Inflammatory macrophage (primary cell): ENCODE results near the gene CACNA1C.

ENCODE experiments used
- DNase-seq, 2 donors: peaks; one replicate each; pipeline ENCODE4 v3.0.0-alpha.2; 2020 to 2022

Gene CACNA1C

DNA sequence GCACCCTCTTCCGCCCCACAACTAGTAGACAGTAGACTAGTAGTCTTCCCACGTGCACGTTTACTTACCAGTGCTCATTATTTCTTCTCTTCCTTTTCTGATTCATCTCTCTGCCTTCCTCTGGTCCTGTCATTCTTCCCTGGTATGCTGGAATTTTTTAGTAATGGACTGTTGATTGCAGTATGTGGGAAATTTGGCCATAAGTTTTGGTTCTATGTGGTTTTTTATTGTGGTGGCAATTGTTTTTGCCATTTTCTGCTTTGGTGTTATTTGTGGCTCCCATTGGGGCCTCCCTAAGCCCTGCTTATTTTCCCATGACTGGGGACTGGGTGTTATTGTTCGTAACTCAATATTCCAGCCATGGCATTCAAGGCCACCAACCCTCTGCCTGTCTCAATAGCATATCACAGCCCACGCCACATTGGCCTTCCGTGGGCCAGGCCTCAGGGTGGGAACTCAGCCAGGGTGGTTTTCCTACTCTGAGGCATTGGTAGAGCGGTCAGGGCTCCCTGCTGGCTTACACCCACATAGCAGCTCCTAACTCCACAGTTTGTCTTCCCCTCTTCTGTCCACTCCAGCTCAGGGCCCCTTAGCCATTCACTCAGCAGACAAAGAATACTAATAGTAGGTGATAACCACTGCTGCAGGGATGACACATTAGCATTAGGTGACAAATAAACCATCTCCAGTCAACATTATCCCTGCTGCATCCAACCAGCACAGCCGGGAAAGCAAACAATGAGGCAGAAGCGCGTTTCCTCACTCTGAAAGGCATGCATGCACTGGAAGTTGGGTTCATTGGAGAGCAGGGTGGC, 321.5 kb downstream of the CACNA1C start:
- DNase-seq = no peak

DNA sequence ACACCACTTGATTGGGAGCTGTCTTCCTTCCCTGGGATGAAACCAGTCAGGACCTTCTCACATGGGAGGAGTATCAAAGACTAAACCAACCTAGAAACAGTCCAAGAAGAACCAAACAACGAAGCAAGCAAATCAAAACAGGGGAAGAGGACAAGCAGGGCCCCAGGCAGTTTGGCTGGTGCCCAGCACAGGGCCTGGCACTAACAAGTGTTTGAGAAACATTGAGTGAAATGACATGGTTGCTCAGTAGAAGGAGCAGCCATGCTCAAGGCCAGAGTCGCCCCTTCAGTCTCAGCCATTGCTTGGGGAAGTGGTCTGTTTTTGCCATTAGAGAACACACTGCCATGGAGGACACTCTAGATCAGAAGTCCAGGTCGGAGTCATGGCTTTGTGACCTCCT, 323.1 kb downstream of the CACNA1C start:
- no peak for DNase-seq

DNA sequence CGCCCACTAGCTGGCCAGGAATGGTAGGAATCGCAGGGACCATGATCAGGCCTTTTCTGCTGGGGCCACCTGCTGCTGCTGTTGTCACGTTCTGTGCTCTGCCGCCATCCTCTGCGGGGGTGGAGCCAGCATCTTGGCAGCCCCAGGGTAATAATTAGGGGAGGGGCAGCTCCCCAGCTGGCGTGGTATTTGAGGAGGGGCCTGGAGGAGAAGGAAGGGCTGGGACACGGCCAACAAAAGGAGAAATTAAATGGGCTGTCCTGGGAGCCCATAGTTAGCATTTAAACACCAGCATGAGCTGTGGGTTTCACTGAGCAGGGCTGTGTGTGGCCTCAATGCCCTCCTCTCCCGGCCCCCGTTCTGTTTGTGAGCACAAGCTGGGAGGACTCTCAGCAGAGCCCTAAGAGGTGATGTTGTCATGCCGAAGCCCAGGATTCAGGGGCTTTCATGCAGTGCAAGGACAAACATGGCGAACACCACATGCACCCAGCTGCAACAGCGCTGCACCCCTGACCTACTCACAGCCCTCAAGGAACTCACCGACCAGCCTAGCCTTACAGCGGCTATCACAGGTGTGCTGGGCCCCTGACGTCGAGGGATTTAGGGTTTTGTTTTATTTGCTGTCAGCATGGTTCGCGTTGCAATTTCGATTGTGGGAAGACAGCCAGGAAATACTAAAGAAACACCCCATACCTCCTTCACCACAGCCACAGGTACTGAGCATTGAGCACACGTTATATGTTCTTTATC, 324.3 kb downstream of the CACNA1C start:
- no peak for DNase-seq

DNA sequence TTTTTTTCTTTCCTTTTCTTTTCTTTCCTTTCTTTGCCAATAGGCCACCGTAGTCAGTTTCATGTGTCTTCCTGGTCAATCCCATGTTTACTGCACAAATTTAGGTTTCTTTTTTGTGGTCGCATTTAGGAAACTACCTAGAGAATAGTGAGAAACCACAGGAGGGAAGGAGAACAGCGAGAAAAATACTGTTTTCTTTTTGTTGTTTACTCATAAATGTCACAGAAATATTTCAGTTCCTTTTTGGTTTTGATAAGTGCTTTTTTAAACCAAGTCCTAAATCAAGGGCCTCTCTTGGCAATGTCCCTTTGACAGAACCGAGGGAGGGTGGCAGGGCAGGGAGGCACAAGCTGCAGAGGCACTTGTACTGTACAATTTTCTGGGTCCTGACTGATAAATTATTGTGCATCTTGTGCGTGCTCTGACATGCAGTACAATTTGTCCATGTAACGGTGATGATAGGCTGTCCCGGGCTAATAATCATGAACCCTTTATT, 326.1 kb downstream of the CACNA1C start:
- DNase-seq = no peak

GRCh38 chr12:2380946-2381345, 328.2 kb downstream of the CACNA1C start:
- DNase-seq = peak; percentile 43 to 66

DNA sequence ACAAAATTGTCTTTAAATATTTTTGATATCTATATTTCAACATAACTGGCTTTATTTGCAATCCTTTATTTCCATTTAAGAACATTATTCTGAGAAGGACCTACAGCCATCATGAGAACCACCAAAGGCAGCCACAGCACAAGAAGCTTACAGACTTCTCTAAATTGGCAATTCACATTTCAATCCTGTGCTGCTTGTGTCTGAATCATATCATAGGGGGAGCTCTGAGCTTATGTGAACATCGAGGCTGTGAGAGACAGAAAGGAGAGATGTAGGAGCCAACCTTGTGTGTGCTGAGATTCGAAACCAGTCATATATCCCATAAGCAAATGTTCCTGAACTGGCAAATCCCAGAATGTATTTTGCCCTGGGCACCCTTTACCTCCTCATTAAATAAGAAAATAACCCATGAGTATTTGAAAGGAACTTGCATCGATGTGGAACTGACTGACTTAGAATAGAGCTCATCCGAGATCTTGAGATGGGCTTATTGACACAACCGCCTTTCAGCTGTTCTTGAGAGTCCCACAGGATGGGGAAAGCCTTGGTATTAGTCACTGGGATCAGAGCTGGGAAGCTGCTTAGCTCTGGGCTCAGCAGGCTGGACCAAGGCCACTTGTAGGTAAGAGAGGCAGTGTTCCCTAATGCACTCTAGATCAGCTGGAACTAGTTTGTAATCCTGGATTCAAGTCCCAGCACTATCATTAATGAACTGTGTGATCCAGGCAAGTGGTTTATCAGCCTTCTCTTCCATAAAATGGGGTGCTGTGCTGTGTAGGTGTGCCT, 329.8 kb downstream of the CACNA1C start:
- DNase-seq = peak; percentile 48 to 55

GRCh38 chr12:2383325-2384028, 330.7 kb downstream of the CACNA1C start:
- peak; percentile 54 to 73 for DNase-seq

DNA sequence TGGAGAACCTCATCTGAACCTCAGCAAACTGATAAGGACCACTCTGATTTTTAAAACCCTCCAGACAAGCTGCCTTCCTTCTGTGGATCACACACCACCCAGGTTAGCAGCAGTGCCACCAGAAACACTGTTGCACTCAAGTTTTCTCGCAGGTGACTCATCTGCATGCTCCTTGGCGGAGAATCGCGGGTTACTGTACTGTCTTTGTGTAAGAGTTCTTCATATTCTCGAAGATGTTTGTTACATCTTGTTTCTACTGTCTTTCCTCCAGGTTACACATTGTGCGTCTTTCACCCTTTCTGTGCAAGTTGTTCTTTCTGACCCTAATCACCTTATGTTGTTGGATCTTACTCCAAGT, 331.2 kb downstream of the CACNA1C start:
- peak in 1 of 2 donors; percentile 17 for DNase-seq

- DNase-seq = no peak
Measured at GRCh38 chr12:2384533-2385351, 332.0 kb downstream of the CACNA1C start.

GRCh38 chr12:2385529-2385928, 332.7 kb downstream of the CACNA1C start:
- DNase-seq = no peak

- DNase-seq = no peak
Measured at GRCh38 chr12:2386566-2386965, 333.8 kb downstream of the CACNA1C start.

DNA sequence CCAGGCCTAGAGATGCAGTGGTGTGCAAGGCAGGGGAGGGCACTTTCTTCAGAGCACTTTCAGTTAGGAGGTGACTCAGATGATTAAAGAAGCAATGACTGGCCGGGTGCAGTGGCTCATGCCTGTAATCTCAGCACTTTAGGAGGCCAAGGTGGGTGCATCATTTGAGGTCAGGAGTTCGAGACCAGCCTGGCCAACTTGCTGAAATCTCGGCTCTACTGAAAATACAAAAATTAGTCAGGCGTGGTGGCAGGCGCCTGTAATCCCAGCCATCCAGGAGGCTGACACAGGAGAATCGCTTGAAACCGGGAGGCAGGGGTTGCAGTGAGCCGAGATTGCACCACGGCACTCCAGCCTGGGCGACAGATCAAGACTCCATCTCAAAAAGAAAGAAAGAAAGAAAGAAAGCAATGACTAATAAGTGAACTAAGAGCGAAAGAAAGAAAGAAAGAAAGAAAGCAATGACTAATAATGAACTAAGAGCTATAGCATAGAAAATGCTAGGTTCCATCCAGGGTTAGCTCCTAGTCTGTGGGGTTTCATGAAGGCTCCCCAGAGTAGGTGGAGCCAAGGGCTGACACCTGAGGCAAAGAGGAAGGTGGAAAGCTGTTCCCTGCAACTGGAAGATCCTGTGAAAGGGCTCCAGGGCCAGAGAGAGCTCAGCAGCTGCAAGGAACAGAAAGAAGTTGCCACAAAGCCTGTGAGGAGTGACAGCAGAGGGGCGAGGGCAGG, 334.5 kb downstream of the CACNA1C start:
- DNase-seq = no peak

- no peak for DNase-seq
Measured at GRCh38 chr12:2389079-2389790, 336.4 kb downstream of the CACNA1C start.

GRCh38 chr12:2390133-2390532, 337.3 kb downstream of the CACNA1C start:
- no peak for DNase-seq

DNA sequence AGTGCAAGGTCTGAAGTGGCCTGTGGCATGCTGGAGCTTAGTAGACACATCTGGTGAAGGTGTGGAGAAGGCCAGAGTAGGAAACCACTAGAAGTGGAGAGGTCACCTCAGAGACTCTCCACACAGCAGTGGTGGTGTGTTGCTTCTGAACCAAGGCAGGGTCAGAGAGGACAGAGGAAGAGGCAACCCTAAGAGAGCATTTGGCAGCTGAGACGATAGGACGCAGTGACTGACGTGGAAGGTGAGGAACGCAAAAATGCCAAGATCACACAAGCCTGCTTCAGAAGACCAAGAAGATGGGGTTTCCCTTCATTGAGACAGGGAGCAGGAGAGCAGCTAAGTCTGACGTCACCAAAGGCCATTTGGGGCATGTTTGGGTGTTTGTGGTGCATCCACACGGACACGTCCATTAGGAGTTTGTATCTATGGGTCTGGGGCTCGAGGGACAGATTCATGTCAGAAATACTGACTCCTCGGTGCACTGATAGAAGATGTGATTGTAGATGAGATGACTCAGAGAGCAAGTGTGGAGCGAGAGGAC, 338.1 kb downstream of the CACNA1C start:
- DNase-seq = no peak

GRCh38 chr12:2391740-2392331, 339.0 kb downstream of the CACNA1C start:
- DNase-seq = no peak

GRCh38 chr12:2393016-2393415, 340.2 kb downstream of the CACNA1C start:
- no peak for DNase-seq

- no peak for DNase-seq
Measured at GRCh38 chr12:2393996-2394395, 341.2 kb downstream of the CACNA1C start.

GRCh38 chr12:2395354-2395977, 342.7 kb downstream of the CACNA1C start:
- DNase-seq = peak; percentile 33 to 57
